ENCODE data around the gene PPP2R1A.
"Not testable (repeated sequence)": the region's sequence is repeated elsewhere in the genome, so short reads cannot be mapped to it uniquely, and the experiment has no call there.

Gene PPP2R1A

DNA sequence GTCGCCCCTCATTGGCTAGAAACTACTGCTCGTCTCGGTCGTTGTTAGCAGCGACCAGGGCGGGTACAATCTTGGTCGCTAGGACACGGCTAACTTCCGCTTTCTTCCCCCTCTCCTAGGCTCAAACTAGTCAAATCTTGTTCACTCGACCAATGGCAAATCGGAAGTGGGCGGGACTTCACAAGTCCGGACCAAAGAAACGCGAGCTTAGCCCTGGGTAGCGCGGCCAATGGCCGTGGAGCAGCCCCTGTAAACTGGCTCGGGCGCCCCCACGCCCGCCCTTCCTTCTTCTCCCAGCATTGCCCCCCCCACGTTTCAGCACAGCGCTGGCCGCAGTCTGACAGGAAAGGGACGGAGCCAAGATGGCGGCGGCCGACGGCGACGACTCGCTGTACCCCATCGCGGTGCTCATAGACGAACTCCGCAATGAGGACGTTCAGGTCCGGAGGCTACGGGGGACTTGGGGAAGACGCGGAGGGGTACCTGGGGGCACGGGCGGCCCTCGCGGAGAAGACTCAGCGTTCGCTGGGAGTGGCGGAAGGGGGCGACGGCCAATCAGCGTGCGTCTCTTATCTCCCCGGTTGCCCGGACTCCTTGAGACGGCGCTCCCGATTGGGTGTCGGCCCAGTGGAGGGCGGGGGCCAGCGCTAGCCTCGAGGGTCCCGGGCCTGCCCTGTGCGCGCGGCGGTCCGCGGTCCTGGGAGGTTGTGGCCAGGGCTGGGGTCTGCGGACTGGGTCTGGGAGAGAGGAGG, at the start of gene PPP2R1A:
TSS of gene PPP2R1A (plus strand) at position 318 of the 752 bp plus-strand sequence. CDS start at position 363, 45 bp downstream.
- DNase-seq: peak; percentile 96

DNA sequence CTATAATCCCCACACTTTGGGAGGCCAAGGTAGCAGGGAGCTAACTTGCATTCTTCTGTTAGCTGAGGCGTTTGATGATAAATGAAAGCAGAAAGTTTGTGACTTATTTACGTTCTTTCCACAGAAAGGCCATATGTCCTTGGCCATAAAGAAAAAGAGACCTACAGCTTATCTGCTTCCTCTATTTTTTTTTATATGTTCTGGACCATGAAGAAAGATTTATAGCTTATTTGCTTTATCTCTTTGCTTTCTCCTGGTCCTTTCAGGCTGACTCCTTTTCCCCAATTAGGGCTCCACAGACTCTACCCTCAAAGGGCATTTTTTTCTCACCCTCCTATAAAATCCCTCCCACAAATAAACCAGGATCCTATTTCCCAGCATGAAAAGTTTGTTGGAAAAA, 48.6 kb upstream of the PPP2R1A start:
- no peak for DNase-seq

DNA sequence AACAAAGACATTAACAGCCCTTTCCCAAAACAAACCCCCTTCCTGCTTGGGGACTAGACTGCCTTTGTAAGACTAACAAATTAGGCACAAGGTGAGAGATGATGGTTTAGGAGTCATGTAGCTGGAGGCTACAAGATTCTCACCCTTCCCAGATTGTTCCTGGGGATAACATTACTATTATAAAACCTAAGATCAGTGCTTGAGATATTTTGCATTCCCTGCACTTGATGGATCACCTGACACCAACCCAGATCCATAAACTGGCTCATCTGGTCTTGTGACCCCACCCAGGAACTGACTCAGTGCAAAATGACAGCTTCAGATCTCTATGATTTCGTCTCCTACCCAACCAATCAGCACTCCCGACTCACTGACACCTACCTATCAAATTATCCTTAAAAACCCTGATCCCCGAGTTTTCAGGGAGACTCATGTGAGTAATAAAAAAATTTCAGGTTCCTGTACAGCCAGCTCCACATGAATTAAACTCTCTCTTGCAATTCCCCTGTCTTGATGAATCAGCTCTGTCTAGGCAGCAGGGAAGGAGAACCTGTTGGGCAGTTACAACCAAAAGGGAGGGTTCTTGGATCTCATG, 47.8 kb upstream of the PPP2R1A start:
- DNase-seq: no peak

DNA sequence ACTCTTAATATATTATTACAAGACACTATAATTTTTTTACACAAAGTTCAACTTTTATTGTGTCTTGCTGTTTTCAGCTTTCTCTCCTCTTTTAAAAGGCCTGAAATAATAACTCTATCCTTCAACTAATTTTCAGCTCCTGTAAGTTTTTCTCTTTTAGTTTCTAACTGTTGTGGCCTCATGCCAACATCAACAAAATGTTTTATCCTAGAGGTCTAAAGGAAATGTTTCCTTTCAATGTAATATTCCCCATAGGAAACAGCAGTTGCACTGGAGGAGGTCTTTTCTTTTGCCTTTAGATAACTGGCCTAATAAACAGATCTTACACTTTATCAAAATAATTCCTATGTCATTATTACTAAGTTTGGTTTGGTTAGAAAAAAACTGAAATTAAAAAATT, 41.6 kb upstream of the PPP2R1A start:
- no peak for DNase-seq

DNA sequence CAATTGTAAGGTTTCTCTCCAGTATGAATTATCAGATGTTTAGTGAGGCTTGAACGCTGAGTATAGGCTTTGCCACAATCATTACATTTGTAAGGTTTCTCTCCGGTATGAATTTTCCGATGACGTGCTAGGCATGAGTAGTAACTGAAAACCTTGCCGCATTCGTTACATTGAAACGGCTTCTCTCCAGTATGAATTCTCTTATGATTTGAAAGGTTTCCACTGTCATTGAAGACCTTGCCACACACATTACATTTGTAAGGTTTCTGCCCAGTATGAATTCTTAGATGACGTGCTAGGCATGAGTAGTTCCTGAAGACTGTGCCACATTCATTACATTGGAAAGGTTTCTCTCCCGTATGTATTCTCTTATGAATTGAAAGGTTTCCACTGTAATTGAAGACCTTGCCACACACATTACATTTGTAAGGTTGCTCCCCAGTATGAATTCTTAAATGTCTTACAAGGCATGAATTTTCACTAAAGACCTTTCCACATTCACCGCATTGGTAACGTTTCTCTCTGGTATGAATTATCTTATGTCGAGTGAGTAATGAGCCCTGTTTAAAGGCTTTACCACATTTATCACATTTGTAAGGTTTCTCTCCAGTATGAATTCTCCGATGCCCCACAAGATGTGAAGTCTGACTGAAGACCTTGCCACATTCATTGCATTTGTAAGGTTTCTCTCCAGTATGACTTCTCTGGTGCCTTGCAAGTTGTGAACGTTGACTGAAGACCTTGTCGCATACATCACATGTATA, 34.1 kb upstream of the PPP2R1A start:
- no peak for DNase-seq

DNA sequence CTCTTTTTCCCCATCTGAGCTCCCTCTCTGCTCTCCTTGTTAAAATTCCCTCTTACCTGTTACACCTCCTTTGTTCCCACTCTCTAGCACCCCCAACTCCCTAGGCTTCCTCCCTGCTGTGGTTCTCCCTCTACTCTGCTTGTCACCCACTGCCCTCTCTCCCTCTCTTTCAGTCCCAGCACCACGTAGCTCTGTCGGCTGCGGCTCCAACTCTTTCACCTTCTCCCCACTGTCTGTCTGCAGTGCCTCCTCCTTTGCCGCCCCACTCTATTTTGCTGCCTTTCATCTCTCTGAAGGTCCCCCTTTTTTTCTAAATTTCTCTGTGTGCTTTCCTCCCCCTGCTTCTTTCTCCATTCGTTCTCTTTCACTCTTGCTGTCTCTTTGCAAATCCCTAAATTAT, 19.5 kb upstream of the PPP2R1A start:
- no peak for DNase-seq

DNA sequence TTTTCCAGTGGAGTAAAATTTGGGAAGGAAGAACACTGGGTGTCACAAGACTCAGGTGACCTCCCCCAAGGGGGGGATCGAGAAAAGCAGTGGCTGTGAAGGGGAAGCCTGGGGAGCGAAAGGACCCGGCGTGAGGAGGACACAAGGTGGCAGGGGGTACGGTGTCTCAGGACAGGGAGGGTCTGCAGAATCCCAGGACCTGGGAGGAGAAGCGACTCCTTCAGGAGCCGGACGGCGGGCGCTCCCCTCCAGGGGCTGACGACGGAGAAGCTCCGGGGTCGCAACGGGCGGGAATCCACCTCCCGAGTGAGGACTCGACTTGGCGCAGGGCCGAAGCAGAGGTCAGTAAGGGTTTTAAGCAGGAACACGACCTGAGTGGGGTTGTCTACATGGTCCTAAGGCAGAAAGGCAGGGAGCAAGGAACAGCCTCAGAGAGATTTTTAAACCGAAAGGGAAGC, 19.0 kb upstream of the PPP2R1A start:
- DNase-seq: peak; percentile 40

DNA sequence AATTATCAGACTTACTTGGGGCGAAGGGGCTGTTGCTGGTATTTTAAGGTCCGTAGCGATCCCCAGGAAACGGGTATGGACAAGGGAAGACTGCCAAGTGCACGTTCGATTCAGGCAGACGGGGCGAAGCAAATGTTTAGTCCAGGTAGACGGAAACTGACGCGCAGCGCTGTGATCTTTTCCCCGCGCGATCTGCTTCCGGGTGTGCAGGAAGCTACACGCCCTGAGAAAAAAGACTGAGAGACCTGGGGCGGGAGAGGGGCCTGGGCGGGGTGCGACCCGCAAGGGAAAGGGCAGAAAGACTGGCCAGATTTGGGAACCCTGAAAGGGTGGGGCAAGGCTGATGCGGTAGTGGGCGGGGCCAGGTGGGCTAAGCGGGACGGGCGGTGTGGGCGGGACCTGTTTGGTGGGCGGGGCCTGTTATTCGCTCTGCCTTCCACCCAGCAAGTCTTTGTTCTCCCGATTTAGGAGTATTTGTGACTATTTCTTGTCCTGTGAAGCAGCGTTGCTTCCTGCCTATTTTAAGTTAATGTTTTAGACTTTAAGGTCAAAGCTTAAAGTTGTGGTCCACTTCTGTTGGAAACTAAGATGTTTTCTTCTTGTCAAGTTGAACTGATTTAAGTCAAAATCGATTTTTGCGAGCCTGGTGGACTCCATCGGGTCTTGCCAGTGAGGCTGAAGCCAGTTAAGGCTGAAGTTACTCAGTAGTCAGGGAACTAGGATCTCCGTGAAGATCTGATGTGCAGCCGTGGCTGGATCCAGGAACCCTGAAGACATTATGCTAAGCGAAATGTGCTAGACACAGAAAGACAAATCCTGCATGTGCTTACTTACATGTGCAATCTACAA, 18.3 kb upstream of the PPP2R1A start, which contains the start of gene ZNF836:
TSS of gene ZNF836 (minus strand) at position 301 of the 849 bp plus-strand sequence. CDS start 3,549 bp downstream, outside the sequence.
- peak; percentile 92 for DNase-seq

DNA sequence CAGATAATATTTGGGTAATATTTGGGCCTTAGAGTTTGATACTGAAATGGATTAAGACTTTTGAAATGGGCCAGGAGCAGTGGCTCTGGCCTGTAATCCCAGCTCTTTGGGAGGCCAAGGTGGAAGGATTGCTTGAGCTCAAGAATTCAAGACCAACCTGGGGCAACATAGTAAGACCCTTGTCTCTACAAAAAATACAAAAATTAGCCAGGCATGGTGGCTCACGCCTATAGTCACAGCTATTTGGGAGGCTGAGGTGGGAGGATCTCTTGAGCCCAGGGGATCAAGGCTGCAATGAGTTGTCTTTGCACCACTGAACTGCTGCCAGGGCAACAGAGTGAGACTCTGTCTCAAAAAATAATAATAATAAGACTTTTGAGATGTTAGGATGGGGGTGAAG, 17.5 kb upstream of the PPP2R1A start:
- DNase-seq: no peak

DNA sequence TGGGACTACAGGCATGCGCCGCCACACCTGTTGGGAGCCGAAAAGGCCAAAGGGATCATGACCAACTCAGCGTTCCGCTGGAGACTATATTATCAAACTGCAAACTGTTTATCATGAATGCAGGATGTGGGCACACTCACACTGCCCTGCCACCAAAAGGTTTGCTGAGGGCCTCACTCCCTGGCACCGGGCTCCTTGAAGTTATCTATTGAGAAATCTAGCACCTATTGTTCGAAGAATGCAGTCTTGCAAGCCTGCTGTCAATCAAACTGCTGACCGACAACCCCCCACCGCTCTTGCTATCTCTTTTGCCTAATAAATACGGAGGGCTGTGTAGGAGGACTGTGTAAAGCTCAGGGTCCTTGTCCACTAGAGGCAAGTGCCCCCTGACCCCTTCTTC, 13.3 kb upstream of the PPP2R1A start:
- DNase-seq: no peak

DNA sequence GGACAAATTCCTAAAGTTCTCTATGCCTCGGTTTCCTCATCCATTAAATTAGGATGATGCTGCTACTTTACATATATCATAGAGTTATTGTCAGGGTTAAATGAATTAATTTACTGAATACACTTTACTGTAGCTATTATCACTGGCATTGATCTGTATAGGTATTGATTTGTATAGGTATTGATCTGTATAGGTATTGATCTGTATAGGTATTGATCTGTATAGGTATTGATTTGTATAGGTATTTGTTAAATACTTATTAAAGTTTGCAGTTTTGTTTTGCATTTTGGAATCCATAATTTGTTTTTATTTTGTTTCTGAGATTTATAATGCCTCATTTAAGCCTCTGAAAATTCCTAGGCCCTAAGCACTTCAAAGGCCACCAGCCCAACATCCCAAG, 2.4 kb upstream of the PPP2R1A start:
- DNase-seq: no peak

DNA sequence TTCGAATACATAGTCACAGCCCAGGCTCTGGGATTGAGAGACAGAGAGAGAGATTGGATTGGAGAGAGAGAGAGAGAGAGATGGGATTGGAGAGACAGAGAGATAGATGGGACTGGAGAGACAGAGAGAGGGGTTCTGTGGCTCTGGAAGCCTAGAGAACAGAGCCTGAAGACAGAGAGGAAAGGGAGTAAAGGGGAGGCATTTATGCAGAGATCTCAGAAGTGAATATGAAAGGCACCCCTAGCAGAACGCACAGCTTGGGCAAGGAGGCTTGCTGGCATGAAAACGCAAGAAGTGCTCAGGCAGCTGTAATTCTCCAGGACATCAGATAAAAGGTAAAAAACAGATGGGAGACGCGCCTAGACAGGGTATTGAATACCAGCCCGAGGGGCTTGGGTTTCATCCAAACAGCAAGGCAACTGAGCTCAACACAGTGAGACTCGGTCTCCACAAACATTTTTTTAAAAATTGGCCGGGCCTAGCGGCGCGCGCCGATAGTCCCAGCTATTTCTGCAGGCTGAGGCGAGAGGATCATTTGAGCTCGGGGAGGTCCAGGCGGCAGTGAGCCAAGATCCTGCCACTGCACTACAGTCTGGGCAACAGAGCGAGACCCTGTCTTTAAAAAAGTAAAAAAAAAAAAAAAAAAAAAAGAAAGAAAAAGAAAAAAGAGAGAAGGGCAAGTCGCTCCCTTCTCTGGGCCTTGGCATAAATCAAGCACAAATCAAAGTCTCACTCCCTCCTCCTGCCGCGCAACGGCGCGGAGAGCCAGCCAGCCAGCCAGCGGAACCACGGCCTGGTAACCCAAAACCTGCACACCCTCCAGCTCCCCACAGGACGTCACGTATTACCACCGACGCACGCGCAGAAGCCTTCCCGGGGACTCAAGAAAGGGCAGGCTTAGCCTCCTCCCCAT, 774 bp upstream of the PPP2R1A start:
- DNase-seq: peak; percentile 96

DNA sequence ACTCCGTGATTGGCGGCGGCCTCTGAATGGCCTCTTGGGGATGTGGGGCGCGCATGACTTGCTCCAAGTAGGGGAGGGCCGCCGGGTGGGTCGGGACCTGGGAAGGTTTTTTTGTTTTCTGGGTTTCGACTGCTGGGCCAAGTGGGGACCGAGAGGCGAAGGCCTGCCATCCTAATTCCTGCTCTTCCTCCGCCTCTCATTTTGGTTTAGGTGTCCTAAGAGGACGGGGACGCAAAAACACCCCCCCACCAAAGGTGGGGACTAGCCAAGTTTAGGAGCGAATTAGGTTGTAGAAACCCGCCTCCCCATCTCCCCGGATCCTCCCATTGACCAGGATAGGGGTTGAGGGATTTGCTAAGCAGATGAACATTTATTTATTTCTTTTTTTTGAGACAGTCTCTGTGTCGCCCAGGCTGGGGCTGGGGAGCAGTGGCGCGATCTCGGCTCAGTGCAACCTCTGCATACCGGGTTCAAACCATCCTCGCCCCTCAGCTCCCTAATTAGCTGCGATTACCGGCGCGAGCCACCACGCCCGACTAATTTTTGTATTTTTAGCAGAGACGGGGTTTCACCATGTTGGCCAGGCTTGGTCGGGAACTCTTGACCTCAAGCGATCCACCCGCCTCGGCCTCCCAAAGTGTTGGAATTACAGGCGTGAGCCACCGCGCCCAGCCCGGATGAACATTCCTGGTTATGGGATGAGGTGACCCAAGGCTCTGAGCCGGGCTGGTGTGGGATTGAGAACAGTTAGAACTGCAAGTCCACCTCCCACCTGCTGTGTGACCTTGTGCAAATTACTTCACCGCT, 838 bp downstream of the PPP2R1A start:
- peak; percentile 39 for DNase-seq

DNA sequence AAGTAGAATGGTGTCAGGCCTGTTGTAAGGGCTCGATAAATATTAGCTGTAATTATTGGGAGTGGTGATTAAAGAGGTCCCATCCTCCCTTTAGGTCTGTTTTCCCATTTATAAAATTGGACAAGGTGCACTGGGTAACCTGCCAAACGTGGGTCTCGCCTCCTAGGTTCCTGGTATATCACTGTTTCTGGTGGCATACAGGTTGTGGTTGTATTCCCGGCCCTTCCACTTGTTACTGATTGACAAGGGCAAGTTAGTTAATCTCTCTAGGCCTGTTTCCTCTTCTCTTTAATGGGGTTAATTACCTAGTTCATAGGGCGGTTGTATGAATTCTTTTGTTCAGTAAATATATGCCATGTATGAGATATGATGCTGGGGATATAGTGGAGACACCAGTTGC, 1.5 kb downstream of the PPP2R1A start:
- DNase-seq: no peak

DNA sequence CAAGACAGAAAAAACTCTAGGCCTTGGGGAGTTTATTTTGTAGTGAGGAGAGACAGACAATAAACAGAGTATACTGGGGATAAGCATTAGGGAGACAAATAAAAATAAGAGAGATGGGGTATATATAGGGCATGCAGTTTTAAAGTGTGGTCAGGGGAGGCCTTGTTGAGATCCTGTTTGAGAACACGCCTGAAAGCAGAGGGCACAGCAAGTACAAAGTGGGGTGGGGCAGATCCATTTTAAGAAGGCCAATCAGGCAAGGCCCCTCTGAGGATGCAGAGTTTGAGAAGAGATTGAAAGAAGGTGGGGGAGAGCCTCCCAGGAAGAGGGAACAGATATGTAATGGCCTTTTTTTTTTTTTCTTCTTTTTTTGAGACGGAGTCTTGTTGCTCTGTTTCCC, 2.1 kb downstream of the PPP2R1A start:
- no peak for DNase-seq

DNA sequence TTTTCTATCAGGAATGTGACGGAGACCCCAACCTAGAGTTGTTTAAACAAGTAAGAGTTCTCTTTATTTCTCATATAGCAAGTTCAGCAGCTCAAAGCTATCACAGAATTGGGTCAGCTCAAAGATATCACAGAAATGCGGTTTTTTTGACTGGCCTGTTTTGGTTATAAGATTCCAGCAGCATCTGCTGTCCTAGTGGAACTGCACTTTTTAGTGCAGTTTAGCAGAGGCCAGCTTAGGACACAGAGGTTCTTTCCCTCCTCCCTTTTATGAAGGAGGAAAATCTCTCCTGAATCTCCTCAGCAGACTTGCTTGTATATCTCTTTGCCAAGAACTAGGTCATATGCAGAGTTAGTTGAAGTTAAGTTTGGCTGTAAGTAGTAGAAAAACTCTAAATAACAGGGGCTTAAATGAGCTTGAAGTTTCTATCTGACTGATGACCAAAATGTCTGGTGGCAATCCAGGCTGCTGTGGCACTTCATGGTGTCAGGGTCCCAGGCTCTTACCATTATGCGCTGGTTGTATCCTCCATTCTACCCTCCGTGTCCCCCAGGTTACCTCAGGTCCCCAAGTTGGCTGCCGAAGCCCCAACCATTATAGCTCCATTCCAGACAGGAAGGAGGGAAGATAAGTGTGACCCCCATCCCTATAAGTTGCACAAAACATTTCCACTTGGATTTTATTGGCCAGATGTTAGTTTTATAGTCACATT, 6.6 kb downstream of the PPP2R1A start:
- no peak for DNase-seq

DNA sequence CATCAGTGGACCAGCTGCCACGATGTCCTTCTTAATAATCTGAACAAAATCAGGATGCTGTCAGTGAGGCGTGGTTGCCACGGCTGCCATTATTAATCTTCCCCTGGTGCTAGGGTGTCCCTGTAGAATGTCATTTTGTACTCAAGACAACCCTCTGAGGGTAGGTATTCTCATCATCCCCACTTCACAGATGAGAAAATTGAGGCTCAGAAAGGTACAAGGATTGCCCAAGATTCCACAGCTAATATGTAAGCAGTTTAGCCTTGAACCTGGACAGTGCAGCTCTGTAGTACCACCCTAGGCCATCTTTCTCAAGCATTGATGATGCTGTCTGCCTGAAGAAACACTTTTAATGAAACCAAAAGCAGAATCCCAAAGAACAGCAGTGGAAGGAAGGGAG, 8.1 kb downstream of the PPP2R1A start:
- DNase-seq: no peak

DNA sequence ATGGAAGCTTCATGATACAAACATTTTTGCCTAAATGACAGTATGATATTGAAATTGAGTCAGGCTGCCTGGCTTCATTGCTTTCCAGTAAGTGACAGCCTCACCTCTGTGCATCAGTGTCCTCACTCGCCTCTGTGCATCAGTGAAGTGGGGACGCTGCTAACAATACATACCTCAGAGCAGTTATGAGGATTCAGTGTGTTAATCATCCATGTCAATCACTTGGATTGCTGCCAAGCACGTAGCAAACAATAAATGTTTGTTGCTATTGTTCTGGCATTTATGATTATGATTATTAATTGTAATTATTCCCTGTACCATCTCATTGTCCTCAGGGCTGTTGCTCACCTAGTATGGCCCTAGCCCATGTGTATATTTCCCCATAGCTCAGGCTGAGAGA, 8.8 kb downstream of the PPP2R1A start:
- no peak for DNase-seq

DNA sequence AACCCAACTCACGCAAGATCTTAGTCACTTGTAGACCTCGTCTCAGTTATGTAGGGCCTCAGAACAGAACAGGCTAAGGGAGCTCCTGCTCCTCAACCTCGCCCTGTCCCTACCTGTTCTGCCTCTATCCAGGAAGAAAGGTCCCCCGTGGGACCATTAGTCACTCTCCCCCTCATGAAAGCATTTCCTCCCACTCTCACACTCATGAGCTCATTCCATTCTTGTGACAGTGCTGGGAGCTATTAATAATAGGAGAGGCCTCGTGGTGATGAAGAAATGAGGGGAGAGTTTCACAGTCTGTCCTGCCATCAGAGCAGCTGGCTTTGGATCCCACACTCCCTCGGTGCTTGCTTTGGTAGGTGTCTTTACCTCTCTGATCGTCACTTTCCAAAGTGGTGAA, 10.2 kb downstream of the PPP2R1A start:
- no peak for DNase-seq

DNA sequence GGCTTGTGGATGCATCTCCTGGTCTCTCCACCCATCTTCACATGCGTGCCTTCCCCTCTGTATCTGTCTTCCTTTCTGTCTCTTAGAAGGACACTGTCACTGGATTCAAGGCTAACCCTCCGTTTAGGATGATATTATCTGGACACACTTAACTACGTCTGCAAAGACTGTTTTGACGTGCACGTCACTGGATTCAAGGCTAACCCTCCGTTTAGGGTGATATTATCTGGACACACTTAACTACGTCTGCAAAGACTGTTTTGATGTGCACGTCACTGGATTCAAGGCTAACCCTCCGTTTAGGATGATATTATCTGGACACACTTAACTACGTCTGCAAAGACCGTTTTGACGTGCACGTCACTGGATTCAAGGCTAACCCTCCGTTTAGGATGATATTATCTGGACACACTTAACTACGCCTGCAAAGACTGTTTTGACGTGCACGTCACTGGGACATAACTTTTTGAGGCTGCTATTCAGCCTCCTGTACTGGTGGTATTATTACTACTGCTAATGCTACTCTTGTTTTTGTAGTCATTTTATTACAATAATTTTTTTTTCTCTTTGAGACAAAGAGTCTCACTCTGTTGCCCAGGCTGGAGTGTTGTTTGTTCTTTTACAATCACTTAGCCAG, 11.0 kb downstream of the PPP2R1A start:
- not testable (repeated sequence) for DNase-seq
